Stimulated activated CD8-positive, alpha-beta memory T cell treated with anti-CD3 and anti-CD28 coated beads, Interleukin-12 subunit alpha, Interleukin-12 subunit beta, amount 100 ng/mL, for 1 hour (primary cell): ENCODE results near the gene INPP5A.

Experiments
- DNase-seq: peaks from one replicate; pipeline ENCODE4 v3.0.0-alpha.2; 2020; ENCODE audit warnings: low read depth

The INPP5A gene

DNA sequence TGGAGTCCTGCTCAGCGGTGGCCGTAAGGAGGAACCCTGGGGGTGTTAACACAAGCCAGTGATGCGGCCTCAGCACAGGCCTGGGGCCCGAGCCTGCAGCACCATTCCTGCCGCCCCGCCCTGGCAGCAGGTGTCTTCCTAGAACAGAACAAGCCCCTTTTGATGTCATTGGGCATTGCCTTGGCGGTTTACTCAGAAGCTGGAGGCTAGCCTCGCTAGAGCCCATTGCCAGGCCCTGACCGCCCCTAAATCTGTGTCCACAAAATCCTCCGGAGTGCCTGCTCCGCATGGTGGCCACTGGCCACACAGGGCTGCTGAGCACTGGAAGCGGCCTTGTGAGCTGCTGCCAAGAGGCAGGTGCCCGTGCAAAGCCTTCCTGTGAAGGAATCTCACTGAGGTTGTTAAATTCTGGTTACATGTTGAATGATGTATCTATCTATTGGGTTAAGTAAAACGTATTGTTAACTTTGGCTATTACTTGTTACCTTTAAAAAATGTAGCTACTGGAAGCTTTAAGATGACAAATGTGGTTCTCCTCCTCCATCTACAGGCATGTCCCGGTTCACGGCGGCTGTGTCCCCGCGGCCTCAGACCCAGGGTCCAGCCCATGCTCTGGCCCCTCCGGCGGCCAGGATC is 1.2 kb upstream of the INPP5A start:
- DNase-seq, result no peak

DNA sequence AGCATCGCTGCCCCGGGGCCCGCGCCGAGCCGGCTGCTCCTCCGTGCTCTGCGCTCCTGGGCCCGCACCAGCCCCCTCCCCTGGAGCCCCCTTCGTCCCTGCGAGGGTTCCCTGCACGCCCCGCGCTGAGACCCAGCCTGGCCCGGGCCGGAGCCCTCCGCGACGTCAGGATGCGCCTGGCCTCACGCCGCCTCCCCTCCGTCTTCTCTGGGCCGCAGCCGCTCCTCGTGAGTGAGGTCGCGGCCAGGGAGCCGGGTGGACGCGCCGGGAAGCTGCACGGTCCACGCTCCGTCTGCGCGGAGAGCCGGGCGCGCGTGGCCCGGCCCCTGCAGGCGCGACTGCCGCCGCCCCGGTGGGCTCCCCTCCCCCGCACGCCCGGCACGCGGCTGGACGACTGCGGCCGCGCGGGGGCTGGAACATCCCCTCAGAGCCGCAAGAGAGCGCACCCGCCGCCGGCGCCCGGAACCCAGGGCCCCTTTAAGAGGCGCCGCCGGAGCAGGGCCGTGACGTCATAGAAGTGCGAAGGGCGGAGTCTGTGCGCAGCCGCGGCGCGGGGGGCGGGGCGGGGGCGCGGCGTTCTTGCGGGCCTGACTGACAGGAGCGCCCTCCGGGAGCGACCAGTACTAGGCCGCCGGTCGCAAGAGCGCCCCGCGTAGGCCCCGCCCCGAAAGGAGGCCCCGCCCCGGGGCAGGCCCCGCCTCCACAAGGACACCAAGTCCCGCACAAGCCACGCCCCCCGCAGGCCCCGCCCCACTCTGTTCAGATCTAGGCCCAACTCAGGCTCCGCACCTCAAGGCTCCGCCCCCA is 507 bp upstream of the INPP5A start:
- peak; percentile 100 for DNase-seq

DNA sequence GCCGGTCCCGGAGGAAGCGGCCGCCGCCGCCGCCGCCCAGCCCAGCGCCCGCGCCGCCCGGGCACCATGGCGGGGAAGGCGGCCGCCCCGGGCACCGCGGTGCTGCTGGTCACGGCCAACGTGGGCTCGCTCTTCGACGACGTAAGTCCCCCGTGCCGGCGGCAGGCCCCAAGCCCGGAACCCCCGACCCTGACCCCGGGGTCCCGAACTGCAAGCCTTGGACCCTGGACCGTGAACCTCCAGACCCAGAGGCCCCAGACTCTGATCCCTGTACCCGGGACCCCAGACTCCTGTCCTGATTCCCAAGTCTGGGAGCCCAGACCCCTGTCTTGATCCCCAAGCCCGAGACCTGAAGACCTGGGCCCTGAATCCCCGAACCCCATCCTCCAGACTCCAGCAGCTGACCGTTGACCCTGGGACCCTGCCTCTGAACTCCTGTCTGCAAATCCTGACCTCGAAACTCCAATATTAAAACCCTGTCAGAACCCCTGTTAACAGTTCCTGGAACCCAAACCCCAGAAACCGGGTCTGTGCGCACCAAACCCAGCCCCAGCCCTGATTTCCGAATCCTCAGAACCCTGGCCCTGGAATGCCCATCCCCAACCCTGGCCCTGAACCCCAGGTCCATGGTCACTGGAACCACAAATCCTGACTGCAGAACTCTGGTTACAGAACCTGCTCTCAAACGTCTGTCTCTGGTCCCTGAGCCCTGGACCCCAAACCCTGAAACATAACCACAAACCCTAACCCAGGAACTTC is 623 bp downstream of the INPP5A start:
- DNase-seq, result no peak

DNA sequence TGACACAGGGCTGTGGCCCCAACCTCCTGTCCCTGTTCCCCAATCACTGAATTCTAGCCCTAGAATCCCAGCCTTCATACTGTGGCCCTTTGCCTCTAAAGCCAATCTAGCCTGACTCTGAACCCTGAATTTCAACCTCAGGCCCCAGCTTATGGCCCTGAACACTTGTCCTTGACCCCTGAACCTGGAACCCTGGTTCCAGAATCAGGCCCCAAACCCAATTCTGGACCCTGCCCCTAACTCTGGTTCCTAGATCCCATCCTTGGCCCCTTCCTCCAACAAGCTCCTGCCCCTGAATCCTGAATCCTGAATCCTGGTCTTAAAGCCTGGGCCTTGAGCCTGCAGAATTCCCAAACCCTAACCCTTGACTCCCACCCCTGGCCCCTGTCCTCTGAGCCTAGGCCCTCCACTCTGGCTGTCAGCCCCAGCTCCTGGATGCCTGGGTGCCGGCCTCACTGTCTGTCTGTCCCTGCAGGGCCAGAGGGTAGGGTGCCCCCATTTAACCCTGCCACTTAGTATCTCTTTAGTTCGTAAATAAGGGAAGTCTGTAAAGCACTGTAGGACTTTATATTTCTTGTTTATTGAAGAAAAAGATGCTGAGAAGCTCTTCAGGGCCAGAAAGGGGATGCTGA is 1.3 kb downstream of the INPP5A start:
- no peak for DNase-seq

DNA sequence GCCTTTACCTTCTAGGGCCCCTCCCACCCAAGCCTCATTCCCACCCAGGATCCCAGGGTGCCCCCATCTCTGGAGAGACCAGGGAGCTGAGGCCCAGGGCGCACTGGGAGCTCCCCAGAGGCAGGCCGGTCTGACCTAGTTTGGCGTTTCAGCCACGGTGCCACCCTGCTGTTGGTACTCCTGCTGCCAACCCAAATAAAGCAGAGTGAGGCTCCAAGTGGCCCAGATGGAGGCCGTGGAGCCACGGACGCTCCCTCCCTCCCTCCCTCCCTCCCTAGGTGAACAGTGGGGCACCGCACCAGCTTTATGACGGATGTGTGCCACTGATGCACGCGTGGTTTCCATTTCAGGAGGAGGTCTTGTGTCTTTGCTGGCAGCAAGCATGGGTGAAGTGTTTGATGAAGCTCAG is 1.8 kb downstream of the INPP5A start:
- DNase-seq, result no peak

DNA sequence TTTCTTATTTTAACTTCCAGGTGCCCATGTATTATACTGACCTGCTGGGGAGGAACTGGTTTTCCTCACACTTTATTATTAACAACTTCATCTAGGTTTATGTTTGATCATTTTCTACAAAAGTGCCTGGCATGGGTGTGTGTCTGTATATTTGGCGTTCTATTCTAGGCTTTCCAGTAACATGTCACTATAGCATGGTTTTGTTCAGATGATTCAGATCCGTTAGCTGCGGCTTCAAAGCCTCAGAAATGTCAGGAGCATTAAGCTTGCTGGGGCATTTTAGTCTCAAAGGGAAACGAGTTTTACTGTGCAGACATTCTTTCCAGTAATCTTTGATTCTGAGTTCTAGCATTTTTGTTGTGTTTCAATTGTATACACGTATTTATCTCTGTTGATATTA is 2.3 kb downstream of the INPP5A start:
- no peak for DNase-seq

DNA sequence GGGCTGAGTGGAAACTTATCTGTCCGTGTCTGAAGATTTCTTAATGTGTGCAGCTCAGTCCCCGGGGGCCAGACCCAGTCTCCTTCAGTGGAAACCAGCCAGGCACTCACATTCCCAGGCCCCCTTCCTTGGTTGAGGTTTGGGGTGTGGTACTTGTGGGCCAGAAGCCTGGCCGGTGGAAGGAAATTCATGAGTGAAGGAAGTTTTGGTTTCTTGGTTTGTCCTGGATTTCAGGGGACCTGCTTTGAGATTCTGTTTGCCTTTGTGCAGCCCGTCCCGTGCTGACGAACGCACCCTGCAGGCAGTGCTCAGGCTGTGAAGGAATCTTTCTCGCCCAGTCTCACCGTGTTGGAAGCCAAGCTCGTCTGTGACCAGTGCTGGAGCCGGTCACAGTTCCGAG is 2.9 kb downstream of the INPP5A start:
- DNase-seq, result no peak

DNA sequence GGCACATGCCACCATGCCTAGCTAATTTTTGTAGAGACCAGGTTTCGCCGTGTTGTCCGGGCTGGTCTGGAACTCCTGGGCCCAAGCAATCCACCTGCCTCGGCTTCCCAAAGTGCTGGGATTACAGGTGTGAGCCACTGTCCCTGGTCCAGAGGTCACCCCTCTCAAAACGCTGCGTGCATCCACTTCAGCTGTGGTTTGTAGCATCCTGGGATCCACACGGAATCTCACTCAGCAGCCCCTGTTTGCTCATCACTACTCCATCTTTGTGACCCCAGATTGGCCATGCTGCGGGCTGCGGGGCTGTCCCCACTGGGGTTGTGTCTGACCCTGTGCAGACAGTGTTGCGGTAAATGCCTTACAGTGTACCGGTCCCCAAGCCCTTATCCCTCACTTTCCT is 3.5 kb downstream of the INPP5A start:
- DNase-seq, result no peak

DNA sequence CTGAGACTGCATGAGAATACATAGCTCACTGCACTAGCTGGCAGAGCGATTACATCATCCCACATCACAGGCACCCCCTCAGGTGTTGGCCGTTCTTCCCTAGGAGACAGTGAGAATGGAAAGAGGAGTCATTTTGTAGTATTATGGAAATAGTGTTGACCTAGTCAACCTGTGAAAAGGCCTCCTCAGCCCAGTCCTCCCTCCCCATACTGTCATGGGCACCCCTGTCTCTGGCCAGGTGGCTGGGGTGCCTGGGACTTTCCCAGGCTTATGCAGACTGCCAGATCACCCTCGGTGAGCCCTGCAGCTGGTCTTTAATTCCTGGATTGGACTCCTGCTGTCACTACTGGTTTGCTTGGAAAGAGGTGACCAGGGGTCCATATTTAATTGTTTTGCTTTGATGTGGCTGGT is 4.0 kb downstream of the INPP5A start:
- DNase-seq, result no peak

DNA sequence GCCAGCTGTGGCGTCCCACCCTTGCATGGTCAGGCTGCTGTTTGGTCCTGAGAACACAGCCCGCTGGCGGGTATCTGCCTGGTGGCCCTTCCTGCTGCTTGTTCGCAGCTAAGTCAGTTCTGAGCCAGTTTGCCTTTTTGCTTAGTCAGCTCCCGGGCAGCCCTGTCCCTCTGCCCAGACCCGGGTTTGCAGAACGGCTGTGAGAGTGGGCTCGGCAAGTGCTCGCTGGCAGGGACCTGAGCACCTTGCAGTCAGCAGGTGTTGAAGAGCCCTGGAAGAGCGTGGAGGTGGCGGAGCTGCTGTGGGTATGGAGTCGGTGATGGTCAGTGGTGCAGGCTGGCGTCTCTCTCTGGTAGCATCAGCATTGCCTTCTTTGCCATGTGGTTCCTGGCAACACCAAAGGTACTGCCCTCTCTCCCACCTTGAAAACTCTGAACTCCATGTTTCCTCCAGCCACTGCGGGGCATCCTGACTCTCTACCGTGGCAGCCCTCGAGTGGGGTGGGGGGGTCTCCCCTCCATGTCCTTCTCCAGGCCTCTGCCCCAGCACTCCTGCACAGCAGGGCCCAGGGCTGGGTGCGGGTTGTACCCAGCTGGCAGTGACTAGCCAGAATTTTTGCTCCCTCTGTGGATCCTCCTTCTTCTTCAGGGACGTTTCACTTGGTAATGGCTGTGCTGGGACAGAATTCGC is 4.6 kb downstream of the INPP5A start:
- DNase-seq, result no peak

DNA sequence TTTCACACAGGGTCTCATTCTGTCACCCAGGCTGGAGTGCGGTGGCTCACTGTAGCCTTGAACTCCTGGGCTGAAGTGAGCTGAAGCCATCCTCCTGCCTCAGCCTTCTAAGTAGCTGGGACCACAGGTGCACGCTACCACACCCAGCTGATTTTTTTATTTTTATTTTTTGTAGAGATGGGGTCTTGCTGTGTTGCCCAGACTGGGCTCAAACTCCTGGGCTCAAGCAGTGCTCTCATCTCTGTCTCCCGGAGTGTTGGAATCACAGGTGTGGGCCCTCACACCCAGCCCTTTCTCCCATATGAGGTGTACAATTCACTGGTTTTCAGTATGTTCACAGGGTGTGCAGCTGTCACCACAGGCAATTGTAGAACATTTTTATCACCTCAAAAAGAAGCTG is 5.2 kb downstream of the INPP5A start:
- DNase-seq, result no peak

DNA sequence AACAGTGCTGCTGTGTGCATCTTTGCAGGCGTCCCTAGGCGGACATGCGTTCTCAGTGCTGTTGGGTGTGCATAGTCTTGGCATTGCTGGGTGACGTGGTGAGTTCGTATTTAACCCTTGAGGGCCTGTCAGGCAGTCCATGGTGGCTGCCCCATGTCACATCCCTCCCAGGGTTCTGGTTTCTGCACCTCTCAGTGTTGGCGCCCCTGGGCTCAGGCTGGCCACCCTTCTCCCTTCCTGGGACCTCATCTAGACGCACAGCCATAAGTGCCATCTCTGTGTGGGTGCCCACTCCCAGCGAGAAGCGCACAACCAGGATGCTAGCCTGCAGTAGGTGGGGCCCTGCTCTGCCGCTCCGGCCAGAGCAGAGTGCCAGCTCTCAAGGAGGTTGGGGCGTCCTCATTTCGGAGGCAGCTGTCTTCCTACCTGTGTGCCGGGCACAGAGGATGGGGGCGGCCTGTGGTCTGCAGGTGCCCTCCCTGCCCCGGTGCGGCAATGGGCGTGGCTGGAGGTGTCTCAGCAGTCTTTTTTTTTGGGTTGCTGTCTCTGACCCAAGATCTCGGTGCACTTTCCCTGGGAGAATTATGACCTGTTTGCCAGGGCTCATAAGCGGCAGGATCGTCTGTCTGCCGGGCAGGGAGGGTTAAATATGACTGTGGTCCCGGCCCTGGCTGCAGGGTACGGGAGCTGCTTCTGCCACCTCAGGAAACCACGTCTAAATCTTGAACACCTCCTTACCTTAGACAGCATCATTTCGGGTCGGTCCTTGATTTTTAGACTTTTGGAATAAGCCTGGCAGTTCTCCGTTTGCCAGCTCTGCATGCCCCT is 6.5 kb downstream of the INPP5A start:
- no peak for DNase-seq

DNA sequence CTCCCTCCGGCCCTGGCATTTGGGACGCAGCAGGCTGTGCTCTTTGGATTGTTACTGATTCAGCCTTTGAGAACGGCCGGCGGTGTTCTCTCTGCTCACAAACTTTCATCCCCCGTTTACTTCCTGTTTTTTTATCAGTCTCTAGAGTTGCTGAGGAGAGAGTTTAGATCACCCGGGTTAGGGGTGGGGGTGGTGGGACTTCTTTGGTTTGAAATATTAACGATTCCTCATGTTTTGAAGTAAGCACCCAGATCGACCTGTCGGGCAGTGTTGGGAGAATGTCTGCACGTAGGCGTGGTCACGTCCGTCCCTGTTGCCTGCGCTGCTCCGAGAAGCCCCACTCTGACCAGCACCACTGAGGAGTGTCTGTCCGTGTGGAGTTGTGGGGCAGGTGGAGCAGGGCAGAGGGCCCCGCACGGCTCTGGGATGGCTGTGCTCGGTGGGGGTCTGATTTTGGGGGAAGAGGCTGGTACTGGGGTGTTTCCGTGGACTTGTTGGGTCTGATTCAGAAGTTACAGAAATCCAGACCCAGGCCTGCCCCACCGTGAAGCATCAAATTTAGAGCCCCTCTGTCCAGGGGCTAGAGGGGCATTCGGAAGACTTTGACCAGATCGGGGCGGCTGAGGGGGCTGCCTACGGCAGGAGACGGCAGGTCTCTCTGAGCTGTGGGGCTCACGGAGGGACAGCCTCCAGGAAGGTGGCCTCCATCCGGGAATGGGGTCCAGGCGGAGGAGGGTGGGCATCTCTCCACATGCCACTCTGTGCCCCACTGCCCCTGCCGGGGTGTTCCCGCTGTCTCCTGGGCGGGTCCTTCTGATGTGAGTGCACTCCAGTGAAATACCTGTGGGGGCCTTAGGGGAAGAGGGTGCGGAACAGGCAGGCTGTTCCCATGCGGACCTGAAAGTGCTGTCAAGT is 7.4 kb downstream of the INPP5A start:
- DNase-seq, result no peak

DNA sequence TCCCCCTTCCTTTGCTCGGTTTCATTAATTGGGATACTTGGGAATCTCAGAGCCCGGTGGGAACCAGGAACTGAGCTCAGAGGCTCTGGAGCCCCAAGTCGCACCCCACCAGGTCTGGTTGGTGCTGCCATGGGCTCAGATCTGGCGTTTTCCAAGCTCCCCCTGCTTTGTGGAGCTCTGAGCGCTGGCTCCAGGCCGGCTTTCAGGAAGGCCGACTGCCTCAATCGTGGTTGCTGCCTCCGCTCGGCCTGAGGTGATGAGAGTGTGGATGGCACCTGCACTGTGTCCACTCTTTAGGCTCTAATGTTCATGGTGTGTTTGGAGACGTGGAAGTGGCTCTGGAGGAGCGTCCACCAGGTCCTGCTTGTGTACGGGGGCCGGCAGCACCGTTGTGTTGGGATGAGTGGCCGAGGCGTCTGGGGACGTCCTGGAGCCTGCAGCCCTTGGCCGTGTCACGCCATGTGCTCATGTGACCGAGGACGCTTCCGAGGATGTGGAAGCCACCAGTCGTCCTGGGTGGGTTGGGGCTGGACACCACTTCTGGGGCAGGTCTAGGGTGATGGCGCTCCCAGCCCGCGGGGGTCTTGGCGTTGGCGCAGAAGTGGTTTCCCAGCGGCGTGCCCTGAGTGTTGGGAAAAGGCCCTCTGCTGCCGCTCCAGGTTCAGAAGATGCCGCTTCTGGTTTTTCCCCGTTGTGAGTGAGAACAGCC is 8.2 kb downstream of the INPP5A start:
- DNase-seq, result no peak

DNA sequence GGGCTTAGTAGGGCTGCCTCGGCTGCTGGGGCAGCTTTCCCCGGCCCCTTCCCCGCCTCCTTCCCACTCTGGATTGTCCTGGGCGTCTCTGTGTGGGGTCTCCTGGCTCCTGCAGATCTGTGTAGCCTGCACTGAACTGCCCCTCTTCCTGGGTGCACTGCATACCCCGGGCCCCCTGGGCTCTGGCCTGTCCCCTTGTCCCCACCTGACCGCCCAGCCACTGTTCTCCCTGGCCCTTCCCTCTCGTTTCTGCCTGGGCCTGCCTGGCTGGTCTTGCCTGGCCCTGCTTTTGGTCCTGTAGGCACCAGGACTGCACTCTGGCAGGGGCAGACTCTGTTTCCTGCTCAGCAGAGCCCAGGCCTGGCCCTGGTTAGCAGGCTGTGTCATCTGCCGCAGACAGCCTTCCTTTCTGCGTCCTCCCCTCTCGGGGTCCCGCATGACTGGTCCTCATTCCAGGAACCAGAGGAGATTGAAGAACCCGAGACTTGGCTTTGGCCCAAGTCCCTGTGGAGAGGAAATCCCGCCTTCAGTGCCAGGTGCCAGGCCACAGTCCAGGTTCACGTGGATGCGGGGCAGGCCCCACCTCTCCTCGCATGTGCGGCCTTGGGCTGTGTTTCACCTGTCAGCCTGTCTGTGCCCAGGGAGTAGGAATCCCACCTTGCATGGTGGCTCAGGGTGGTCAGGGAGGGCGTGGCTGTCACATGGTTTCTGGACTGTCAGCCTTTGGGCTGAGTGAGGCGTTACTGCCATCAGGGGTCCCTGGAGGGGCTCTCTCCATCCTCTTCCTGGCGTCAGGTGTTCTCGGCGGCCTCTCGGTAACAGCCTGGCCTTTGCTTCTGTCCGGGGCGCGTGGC is 9.2 kb downstream of the INPP5A start:
- DNase-seq, result no peak

DNA sequence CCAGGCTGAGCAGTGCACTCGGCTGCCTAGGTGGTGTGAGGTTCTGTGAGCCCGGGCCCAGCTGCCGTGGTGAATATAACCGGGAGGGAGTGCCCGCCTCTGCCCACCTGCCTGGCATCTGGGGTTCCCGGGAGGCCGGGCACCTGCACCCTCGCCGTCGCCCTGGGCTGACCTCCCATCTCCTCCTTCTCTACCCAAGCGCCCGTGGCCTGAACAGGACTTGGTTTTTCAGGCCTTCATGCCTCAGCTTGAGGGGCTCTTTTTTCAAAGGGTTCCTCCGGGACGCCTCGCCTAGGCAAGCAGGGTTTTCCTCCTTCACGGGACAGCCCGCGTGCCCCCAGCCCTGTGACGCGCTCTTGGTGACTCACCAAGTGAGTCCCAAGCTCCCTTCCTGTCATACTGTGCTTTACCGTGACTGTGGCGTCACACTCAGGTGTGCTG is 9.9 kb downstream of the INPP5A start:
- DNase-seq, result no peak

DNA sequence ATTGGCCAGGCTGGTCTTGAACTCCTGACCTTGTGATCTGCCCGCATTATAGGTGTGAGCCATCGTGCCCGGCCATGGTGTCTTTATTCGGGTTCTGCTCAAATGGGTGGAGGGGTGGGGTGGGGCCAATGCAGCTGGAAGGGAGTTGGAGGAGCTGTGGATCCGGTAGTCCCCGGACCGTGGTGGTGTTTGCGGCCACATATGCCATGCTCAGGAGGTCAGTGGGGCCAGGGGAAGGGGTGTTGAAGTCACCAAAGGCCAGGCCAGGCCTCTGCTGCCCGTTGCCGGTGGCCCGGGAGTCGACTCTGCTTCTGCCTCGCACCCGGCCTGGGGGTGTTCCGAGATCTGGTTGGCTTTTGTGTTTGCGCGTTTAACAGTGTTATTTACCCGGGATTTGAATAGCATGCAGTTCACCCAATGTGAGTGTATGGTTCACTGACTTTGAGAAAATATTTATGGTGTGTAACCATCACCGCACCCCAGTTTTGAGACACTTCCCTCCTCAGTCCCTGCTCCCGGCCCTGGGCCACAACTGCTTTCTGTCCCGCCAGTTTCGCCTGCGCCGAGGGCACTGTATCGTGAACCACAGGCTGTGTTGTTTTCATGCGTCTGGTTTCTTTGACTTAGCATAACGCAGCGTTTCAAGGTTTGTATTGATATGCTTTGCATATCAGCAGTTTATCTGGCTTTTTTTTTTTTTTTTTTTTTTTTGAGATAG is 10.7 kb downstream of the INPP5A start:
- DNase-seq, result no peak

DNA sequence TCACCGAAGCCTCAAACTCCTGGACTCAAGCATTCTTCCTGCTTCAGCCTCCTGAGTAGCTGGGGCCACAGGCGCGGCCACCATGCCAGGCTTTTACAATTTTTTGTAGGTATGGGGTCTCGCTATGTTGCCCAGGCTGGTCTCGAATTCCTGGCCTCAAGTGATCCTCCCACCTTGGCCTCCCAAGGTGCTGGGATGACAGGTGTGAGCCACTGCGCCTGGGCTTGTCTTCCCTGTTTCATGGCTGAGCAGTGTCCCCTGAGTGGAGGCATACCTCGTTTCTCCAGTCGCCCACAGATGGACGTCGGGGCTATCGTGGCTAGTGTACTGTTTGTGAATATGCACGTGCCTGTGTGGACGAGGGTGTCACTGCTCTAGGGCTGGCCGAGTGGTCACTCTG is 11.3 kb downstream of the INPP5A start:
- DNase-seq, result no peak
